OCI-LY3 (cell line): ENCODE measurements around the gene ASPSCR1.

ENCODE experiments used
- H2AFZ ChIP-seq: fragments of 200-600, 300-600 bp; shearing (Covaris generic); 2 replicates; pipeline ENCODE4 v1.6.0; 2014; ENCODE audit warnings: antibody characterized with exemption, low read depth, low read length
- H3K27ac ChIP-seq: fragments of 200-600, 300-600 bp; sonication (generic); 2 replicates; pipeline ENCODE4 v1.5.1; 2014; ENCODE audit warnings: mild to moderate bottlenecking, low read length, moderate library complexity, mixed read lengths
- H3K27me3 ChIP-seq: fragments of 200-600, 300-600 bp; sonication (generic); 2 replicates; pipeline ENCODE4 v1.6.1; 2014; ENCODE audit warnings: low read depth, low read length, mixed read lengths
- H3K36me3 ChIP-seq: fragments of 200-600, 300-600 bp; sonication (generic); replicated peaks from 2 replicates; pipeline ENCODE3; 2014; ENCODE audit warnings: low read depth, low read length, mixed read lengths
- H3K4me1 ChIP-seq: fragments of 300-600, 200-600 bp; sonication (generic); 2 replicates; pipeline ENCODE4 v1.6.1; 2014; ENCODE audit warnings: low read length, mixed read lengths
- H3K4me2 ChIP-seq: fragments of 200-600, 300-600 bp; sonication (generic); 2 replicates; pipeline ENCODE4 v1.6.1; 2014; ENCODE audit warnings: low read length, mixed read lengths
- H3K4me3 ChIP-seq: fragments of 300-600, 200-600 bp; sonication (generic); 2 replicates; pipeline ENCODE4 v1.5.1; 2014; ENCODE audit warnings: antibody characterized with exemption, mild to moderate bottlenecking, low read length, moderate library complexity
- H3K79me2 ChIP-seq: fragments of 300-600, 200-600 bp; shearing (Covaris generic); 2 replicates; pipeline ENCODE4 v1.6.1; 2014; ENCODE audit warnings: mild to moderate bottlenecking, low read length, mixed read lengths
- H3K9ac ChIP-seq: fragments of 300-600, 200-600 bp; shearing (Covaris generic); 2 replicates; pipeline ENCODE4 v1.6.0; 2014; ENCODE audit warnings: mild to moderate bottlenecking, low read length, moderate library complexity
- H3K9me3 ChIP-seq: fragments of 200-600, 300-600 bp; shearing (Covaris generic); 2 replicates; pipeline ENCODE4 v1.6.1; 2014; ENCODE audit warnings: low read length, mixed read lengths; ENCODE audit not compliant: insufficient read depth
- H4K20me1 ChIP-seq: fragments of 200-600, 300-600 bp; sonication (generic); 2 replicates; pipeline ENCODE4 v1.6.1; 2016; ENCODE audit warnings: low read length, mixed read lengths; ENCODE audit not compliant: insufficient read depth
- EZH2phosphoT487 ChIP-seq: fragments of 200-600 bp; shearing (Covaris generic); IDR thresholded peaks from 2 replicates; pipeline ENCODE4 v1.6.1; 2018; ENCODE audit warnings: antibody characterized with exemption, mixed run types, low read depth
- TF ChIP-seq, protein P1 (sequence below): fragments of 200-600, 300-600 bp; sonication (generic); IDR thresholded peaks from 2 replicates; pipeline ENCODE4 v1.5.1; 2014; ENCODE audit warnings: antibody characterized with exemption, low read length, low read depth

The ASPSCR1 gene

DNA sequence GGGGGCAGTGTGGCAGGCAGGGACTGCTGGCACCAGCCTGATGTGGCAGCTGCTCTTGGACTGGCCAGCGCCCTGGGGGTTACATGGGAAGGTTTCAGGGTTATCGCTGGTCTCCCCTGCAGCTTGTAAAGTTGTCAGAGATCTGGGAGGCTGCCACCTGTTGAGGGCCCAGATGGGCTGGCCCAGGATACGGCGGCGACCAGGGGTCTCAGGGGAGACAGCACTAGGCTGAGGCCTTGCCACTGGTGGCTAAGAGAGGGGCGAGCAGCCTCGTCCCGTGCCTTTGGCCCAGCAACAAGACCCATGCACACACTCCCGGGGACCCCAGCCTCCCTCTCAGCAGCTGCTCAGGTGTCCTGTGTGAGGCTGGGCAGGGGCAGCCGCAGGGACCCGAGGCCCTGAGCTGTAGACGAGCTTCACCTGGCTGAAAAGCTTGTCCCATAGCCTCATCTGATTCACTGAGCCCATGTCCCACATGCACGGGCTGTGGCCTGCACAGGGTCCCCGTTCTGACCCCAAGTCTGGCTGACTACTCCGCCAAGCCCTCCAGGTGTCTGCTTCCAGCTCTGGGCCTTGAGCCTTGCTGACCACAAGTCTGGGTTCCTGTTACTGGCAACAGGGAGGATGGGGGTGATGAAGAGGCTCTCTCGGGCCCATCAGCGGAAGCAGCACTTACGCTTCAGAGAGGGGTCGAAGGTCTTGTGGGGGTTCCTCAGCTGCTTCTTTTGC lies 82.0 kb downstream of the ASPSCR1 start:
- Histone ChIP-seq H3K4me3 (no peak overlapping the region), H3K4me2 (no peak overlapping the region), H2AFZ (no peak overlapping the region), H3K27ac (no peak overlapping the region), H3K27me3 (no peaks in the 10 kb centered on the region), H3K9me3 (no peaks in the 10 kb centered on the region), H4K20me1 (no peaks in the 10 kb centered on the region), H3K36me3 (peaks cover 37% of the 10 kb centered on the region), H3K79me2 (peaks cover 12% of the 10 kb centered on the region), H3K9ac (no peak overlapping the region), H3K4me1 (peaks cover 7% of the 10 kb centered on the region)
- TF ChIP-seq, protein P1, sequence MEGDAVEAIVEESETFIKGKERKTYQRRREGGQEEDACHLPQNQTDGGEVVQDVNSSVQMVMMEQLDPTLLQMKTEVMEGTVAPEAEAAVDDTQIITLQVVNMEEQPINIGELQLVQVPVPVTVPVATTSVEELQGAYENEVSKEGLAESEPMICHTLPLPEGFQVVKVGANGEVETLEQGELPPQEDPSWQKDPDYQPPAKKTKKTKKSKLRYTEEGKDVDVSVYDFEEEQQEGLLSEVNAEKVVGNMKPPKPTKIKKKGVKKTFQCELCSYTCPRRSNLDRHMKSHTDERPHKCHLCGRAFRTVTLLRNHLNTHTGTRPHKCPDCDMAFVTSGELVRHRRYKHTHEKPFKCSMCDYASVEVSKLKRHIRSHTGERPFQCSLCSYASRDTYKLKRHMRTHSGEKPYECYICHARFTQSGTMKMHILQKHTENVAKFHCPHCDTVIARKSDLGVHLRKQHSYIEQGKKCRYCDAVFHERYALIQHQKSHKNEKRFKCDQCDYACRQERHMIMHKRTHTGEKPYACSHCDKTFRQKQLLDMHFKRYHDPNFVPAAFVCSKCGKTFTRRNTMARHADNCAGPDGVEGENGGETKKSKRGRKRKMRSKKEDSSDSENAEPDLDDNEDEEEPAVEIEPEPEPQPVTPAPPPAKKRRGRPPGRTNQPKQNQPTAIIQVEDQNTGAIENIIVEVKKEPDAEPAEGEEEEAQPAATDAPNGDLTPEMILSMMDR, result no peak
- no peak for TF ChIP-seq EZH2phosphoT487

GRCh38 chr17:82060001-82060380 lies 82.6 kb downstream of the ASPSCR1 start:
- peaks cover 17% of the 10 kb centered on the region for H3K79me2 ChIP-seq
- H3K27ac ChIP-seq, result no peak overlapping the region
- H3K27me3 ChIP-seq, result no peaks in the 10 kb centered on the region
- H4K20me1 ChIP-seq, result no peaks in the 10 kb centered on the region
- no peaks in the 10 kb centered on the region for H3K9me3 ChIP-seq
- H2AFZ ChIP-seq, result no peak overlapping the region
- H3K9ac ChIP-seq, result no peak overlapping the region
- no peak for TF ChIP-seq EZH2phosphoT487
- TF ChIP-seq, protein P1, result no peak
- no peak overlapping the region for H3K4me2 ChIP-seq
- H3K4me3 ChIP-seq, result no peak overlapping the region
- H3K4me1 ChIP-seq, result peaks cover 10% of the 10 kb centered on the region
- peaks cover 35% of the 10 kb centered on the region for H3K36me3 ChIP-seq

GRCh38 chr17:82060614-82061013 lies 83.2 kb downstream of the ASPSCR1 start:
- Histone ChIP-seq H3K9me3 (no peaks in the 10 kb centered on the region), H3K4me2 (no peak overlapping the region), H3K27me3 (no peaks in the 10 kb centered on the region), H3K4me3 (no peak overlapping the region), H3K9ac (no peak overlapping the region), H3K4me1 (peaks cover 10% of the 10 kb centered on the region), H4K20me1 (no peaks in the 10 kb centered on the region), H3K27ac (no peak overlapping the region), H3K79me2 (peaks cover 23% of the 10 kb centered on the region), H2AFZ (no peak overlapping the region), H3K36me3 (peaks cover 32% of the 10 kb centered on the region)
- TF ChIP-seq EZH2phosphoT487, result no peak

- Histone ChIP-seq H3K36me3 (peaks cover 30% of the 10 kb centered on the region), H3K4me3 (no peak overlapping the region), H4K20me1 (no peaks in the 10 kb centered on the region), H3K27ac (no peak overlapping the region), H3K79me2 (peaks cover 28% of the 10 kb centered on the region), H3K9me3 (no peaks in the 10 kb centered on the region), H3K27me3 (no peaks in the 10 kb centered on the region), H3K9ac (no peak overlapping the region), H3K4me2 (no peak overlapping the region), H2AFZ (no peak overlapping the region), H3K4me1 (peaks cover 11% of the 10 kb centered on the region)
- TF ChIP-seq EZH2phosphoT487, result no peak
- TF ChIP-seq, protein P1, result no peak
Observed at GRCh38 chr17:82061047-82061925, 83.9 kb downstream of the ASPSCR1 start.
